ENCODE measurements around the gene C12orf54.

- TF ChIP-seq POLR2A (IDR thresholded peaks at IDR 0.05; ENCODE audit: control extremely low read depth in 1 of 2, low read depth in 2 of 2, low read length in 2 of 2): no peak
- no peak for TF ChIP-seq CTCF (IDR thresholded peaks at IDR 0.05; ENCODE audit: control extremely low read depth in 1 of 3, insufficient read depth in 1 of 3, low read depth in 1 of 3, low read length in 3 of 3)
- TF ChIP-seq CHD2 (IDR thresholded peaks at IDR 0.05; ENCODE audit: low read length): no peak
- no peak for TF ChIP-seq SIN3A (conservative IDR thresholded peaks at IDR 0.05 in 1 of 2, IDR thresholded peaks at IDR 0.05 in 1 of 2; ENCODE audit: low read depth in 1 of 2, low read length in 2 of 2)
- no peak for TF ChIP-seq EZH2 (IDR thresholded peaks at IDR 0.05; ENCODE audit: low read depth, low read length, severe bottlenecking)
- TF ChIP-seq POLR2AphosphoS5 (IDR thresholded peaks at IDR 0.05; ENCODE audit: low read depth, low read length): no peak
- TF ChIP-seq KDM1A (IDR thresholded peaks at IDR 0.05; ENCODE audit: borderline replicate concordance, low read length): no peak
These were observed 54.3 kb downstream of the C12orf54 start for GRCh38 chr12:48536602-48537001.
